ENCODE results near the gene UBE2C.
"Not testable (repeated sequence)": the region's sequence is repeated elsewhere in the genome, so short reads cannot be mapped to it uniquely, and the experiment has no call there.

The UBE2C gene

GRCh38 chr20:45792317-45793118, 19.9 kb upstream of the UBE2C start:
- no peak for DNase-seq
- Histone ChIP-seq H2AFZ (ENCODE audit: low read depth, low read length) (peak overlapping the region; percentile 93), H3K4me1 (ENCODE audit: control insufficient read depth, insufficient read depth, low read depth, low read length) (peaks cover 8% of the 10 kb centered on the region), H4K8ac (ENCODE audit: low read length) (no peak overlapping the region), H3K4ac (ENCODE audit: low read depth in 1 of 2, low read length in 2 of 2) (peak overlapping the region in 1 of 2 experiments; percentile 89), H3K18ac (ENCODE audit: low read depth in 1 of 2, low read length in 2 of 2) (no peak overlapping the region), H4K91ac (ENCODE audit: low read length) (no peak overlapping the region), H3K9me3 (ENCODE audit: control insufficient read depth, low read length) (no peaks in the 10 kb centered on the region), H2BK12ac (ENCODE audit: low read length in 2 of 2) (peak overlapping the region in 1 of 2 experiments; percentile 9), H2BK120ac (ENCODE audit: low read depth, low read length) (no peak overlapping the region), H2BK5ac (ENCODE audit: low read depth, low read length, poor library complexity, severe bottlenecking) (no peak overlapping the region), H3K9ac (ENCODE audit: low read length) (peak overlapping the region; percentile 98), H3K4me3 (ENCODE audit: insufficient read depth in 1 of 2, low read depth in 1 of 2, low read length in 2 of 2) (peak overlapping the region; percentile 92), H3K23ac (ENCODE audit: low read length in 2 of 2) (no peak overlapping the region), H2AK5ac (ENCODE audit: low read length, severe bottlenecking) (no peak overlapping the region), H3K14ac (ENCODE audit: low read length in 2 of 2) (no peak overlapping the region), H3K27ac (ENCODE audit: low read length, poor library complexity, severe bottlenecking) (no peak overlapping the region), H3K79me1 (replicated peaks; ENCODE audit: low read length, poor library complexity, severe bottlenecking) (peaks cover 16% of the 10 kb centered on the region), H2BK15ac (ENCODE audit: low read depth, poor library complexity, severe bottlenecking) (no peak overlapping the region), H3K27me3 (ENCODE audit: control insufficient read depth in 1 of 2, insufficient read depth in 1 of 2, low read length in 2 of 2) (no peaks in the 10 kb centered on the region), H3K4me2 (ENCODE audit: low read length, poor library complexity, severe bottlenecking) (peak overlapping the region; percentile 57), H3K36me3 (ENCODE audit: control insufficient read depth in 1 of 2, insufficient read depth in 2 of 2, low read depth in 1 of 2, low read length in 2 of 2) (peaks cover 21 to 34% of the 10 kb centered on the region in 2 experiments)
- WGBS = 61% methylated on average over 12 of the region's 19 CpGs

DNA sequence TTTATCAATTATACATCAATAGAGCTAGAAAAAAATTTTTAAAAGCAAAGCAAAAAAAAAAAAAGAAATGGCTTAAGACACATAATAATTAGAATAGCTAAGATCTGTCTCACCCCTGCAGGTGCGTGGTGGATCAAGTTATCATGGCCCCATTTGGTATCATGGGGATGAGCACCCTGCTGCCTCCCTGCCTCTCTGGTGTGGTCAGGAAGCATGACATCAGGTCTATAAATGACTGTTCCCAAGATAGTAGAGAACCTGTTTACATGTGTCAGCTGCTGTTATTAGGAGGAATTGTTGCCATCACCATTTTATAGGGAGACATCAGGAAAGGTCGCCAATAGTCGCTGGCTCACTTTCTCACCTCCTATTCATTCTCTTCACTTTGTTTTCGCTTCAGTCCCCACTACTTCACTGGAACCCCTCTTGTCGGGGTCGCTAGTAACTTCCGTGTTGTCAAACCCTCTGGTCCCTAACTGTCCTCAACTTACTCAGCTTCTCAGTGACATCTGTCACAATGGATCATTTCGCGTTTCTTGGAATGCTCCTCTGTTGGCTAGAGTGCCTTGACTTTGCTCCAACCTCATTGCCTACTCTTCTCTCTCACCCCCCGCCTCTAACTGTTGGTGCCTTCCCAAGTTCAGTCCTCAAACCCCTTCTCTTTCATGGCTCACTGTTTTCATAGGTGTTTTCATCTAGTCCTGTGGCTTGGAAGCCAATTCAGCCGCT, 15.9 kb upstream of the UBE2C start:
- Histone ChIP-seq H3K4ac (ENCODE audit: low read depth in 1 of 2, low read length in 2 of 2) (no peak overlapping the region), H3K18ac (ENCODE audit: low read depth in 1 of 2, low read length in 2 of 2) (no peak overlapping the region), H3K27ac (ENCODE audit: low read length, poor library complexity, severe bottlenecking) (no peak overlapping the region), H3K36me3 (ENCODE audit: control insufficient read depth in 1 of 2, insufficient read depth in 2 of 2, low read depth in 1 of 2, low read length in 2 of 2) (peaks cover 28 to 48% of the 10 kb centered on the region in 2 experiments), H3K9me3 (ENCODE audit: control insufficient read depth, low read length) (no peaks in the 10 kb centered on the region), H3K4me2 (ENCODE audit: low read length, poor library complexity, severe bottlenecking) (no peak overlapping the region), H4K91ac (ENCODE audit: low read length) (no peak overlapping the region), H3K23ac (ENCODE audit: low read length in 2 of 2) (no peak overlapping the region), H3K79me1 (replicated peaks; ENCODE audit: low read length, poor library complexity, severe bottlenecking) (peaks cover 24% of the 10 kb centered on the region), H3K27me3 (ENCODE audit: control insufficient read depth in 1 of 2, insufficient read depth in 1 of 2, low read length in 2 of 2) (no peaks in the 10 kb centered on the region), H2BK12ac (ENCODE audit: low read length in 2 of 2) (no peak overlapping the region), H2AK5ac (ENCODE audit: low read length, severe bottlenecking) (no peak overlapping the region), H4K8ac (ENCODE audit: low read length) (no peak overlapping the region), H3K4me3 (ENCODE audit: insufficient read depth in 1 of 2, low read depth in 1 of 2, low read length in 2 of 2) (no peak overlapping the region), H2AFZ (ENCODE audit: low read depth, low read length) (no peak overlapping the region), H3K14ac (ENCODE audit: low read length in 2 of 2) (no peak overlapping the region), H2BK15ac (ENCODE audit: low read depth, poor library complexity, severe bottlenecking) (no peak overlapping the region), H2BK120ac (ENCODE audit: low read depth, low read length) (no peak overlapping the region), H2BK5ac (ENCODE audit: low read depth, low read length, poor library complexity, severe bottlenecking) (no peak overlapping the region), H3K9ac (ENCODE audit: low read length) (no peak overlapping the region), H3K4me1 (ENCODE audit: control insufficient read depth, insufficient read depth, low read depth, low read length) (peaks cover 6% of the 10 kb centered on the region)
- no peak for DNase-seq
- WGBS = 98% methylated on average over 11 of the region's 11 CpGs

GRCh38 chr20:45797510-45797909, 14.9 kb upstream of the UBE2C start:
- WGBS = no CpG with 5 or more reads among the region's 1 CpG
- H3K9ac ChIP-seq (ENCODE audit: low read length); H2AK5ac ChIP-seq (ENCODE audit: low read length, severe bottlenecking); H4K91ac ChIP-seq (ENCODE audit: low read length); H2BK5ac ChIP-seq (ENCODE audit: low read depth, low read length, poor library complexity, severe bottlenecking); H3K4me3 ChIP-seq (ENCODE audit: insufficient read depth in 1 of 2, low read depth in 1 of 2, low read length in 2 of 2); H3K4ac ChIP-seq (ENCODE audit: low read depth in 1 of 2, low read length in 2 of 2); H3K27ac ChIP-seq (ENCODE audit: low read length, poor library complexity, severe bottlenecking); H3K18ac ChIP-seq (ENCODE audit: low read depth in 1 of 2, low read length in 2 of 2); H3K4me2 ChIP-seq (ENCODE audit: low read length, poor library complexity, severe bottlenecking); H2BK120ac ChIP-seq (ENCODE audit: low read depth, low read length); H3K4me1 ChIP-seq (ENCODE audit: control insufficient read depth, insufficient read depth, low read depth, low read length); H2BK12ac ChIP-seq (ENCODE audit: low read length in 2 of 2); H2BK15ac ChIP-seq (ENCODE audit: low read depth, poor library complexity, severe bottlenecking); H3K9me3 ChIP-seq (ENCODE audit: control insufficient read depth, low read length); H4K8ac ChIP-seq (ENCODE audit: low read length); H3K27me3 ChIP-seq (ENCODE audit: control insufficient read depth in 1 of 2, insufficient read depth in 1 of 2, low read length in 2 of 2); DNase-seq; H2AFZ ChIP-seq (ENCODE audit: low read depth, low read length); H3K14ac ChIP-seq (ENCODE audit: low read length in 2 of 2); H3K23ac ChIP-seq (ENCODE audit: low read length in 2 of 2): not testable (repeated sequence)
- H3K36me3 ChIP-seq (ENCODE audit: control insufficient read depth in 1 of 2, insufficient read depth in 2 of 2, low read depth in 1 of 2, low read length in 2 of 2) = peaks cover 35 to 58% of the 10 kb centered on the region in 2 experiments
- H3K79me1 ChIP-seq (replicated peaks; ENCODE audit: low read length, poor library complexity, severe bottlenecking) = peaks cover 23% of the 10 kb centered on the region

DNA sequence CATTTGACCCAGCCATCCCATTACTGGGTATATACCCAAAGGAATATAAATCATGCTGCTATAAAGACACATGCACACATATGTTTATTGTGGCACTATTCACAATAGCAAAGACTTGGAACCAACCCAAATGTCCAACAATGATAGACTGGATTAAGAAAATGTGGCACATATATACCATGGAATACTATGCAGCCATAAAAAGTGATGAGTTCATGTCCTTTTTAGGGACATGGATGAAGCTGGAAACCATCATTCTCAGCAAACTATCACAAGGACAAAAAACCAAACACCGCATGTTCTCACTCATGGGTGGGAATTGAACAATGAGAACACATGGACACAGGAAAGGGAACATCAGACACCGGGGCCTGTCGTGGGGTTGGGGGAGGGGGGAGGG, 14.5 kb upstream of the UBE2C start:
- H3K27ac ChIP-seq (ENCODE audit: low read length, poor library complexity, severe bottlenecking); H2AK5ac ChIP-seq (ENCODE audit: low read length, severe bottlenecking); H3K9me3 ChIP-seq (ENCODE audit: control insufficient read depth, low read length); H3K27me3 ChIP-seq (ENCODE audit: control insufficient read depth in 1 of 2, insufficient read depth in 1 of 2, low read length in 2 of 2); H3K4ac ChIP-seq (ENCODE audit: low read depth in 1 of 2, low read length in 2 of 2); H3K9ac ChIP-seq (ENCODE audit: low read length); H2AFZ ChIP-seq (ENCODE audit: low read depth, low read length); H3K18ac ChIP-seq (ENCODE audit: low read depth in 1 of 2, low read length in 2 of 2); H4K8ac ChIP-seq (ENCODE audit: low read length); H3K4me3 ChIP-seq (ENCODE audit: insufficient read depth in 1 of 2, low read depth in 1 of 2, low read length in 2 of 2); H2BK5ac ChIP-seq (ENCODE audit: low read depth, low read length, poor library complexity, severe bottlenecking); H3K14ac ChIP-seq (ENCODE audit: low read length in 2 of 2); H3K23ac ChIP-seq (ENCODE audit: low read length in 2 of 2); H3K4me1 ChIP-seq (ENCODE audit: control insufficient read depth, insufficient read depth, low read depth, low read length); H2BK15ac ChIP-seq (ENCODE audit: low read depth, poor library complexity, severe bottlenecking); DNase-seq; H2BK120ac ChIP-seq (ENCODE audit: low read depth, low read length); H4K91ac ChIP-seq (ENCODE audit: low read length); H3K4me2 ChIP-seq (ENCODE audit: low read length, poor library complexity, severe bottlenecking); H2BK12ac ChIP-seq (ENCODE audit: low read length in 2 of 2): not testable (repeated sequence)
- Histone ChIP-seq H3K36me3 (ENCODE audit: control insufficient read depth in 1 of 2, insufficient read depth in 2 of 2, low read depth in 1 of 2, low read length in 2 of 2) (peaks cover 37 to 62% of the 10 kb centered on the region in 2 experiments), H3K79me1 (replicated peaks; ENCODE audit: low read length, poor library complexity, severe bottlenecking) (peaks cover 19% of the 10 kb centered on the region)
- WGBS = 100% methylated on average over 2 of the region's 3 CpGs

Data from mesenchymal stem cell (in vitro differentiated cells and primary cell).